C1 segment of cervical spinal cord (tissue), 14 donors: Measurements from ENCODE around the gene PDE2A.

Source experiments
- DNase-seq, 14 donors: peaks; one replicate each; lab custom pipeline; 2025; lab: John Stamatoyannopoulos, UW

The PDE2A gene

DNA sequence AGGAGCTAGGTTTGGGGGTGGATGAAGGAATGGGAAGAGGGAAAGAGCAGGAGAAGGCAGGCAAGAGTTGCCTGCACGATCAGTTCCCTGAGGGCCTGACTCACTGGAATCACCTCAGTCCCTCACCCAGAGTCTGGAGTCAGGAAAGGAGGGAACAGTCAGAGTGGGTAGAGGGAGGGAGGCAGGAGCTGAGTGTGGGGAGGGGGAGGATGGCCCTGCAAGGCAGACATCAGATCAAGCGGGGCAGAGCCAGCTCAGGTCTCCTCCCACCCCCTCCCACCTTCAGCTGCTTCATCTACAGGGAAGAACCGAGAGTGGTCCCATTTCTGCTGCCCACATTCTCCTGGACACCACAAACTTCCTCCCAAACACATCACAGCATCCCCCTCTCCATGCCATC is 58.9 kb downstream of the PDE2A start:
- no peak for DNase-seq

- DNase-seq = no peak
Observed at GRCh38 chr11:72614381-72614780, 59.8 kb downstream of the PDE2A start.

- DNase-seq = peak in 5 of 14 donors; percentile 1 to 40 (median 10)
Observed at GRCh38 chr11:72613977-72614376, 60.2 kb downstream of the PDE2A start.

DNA sequence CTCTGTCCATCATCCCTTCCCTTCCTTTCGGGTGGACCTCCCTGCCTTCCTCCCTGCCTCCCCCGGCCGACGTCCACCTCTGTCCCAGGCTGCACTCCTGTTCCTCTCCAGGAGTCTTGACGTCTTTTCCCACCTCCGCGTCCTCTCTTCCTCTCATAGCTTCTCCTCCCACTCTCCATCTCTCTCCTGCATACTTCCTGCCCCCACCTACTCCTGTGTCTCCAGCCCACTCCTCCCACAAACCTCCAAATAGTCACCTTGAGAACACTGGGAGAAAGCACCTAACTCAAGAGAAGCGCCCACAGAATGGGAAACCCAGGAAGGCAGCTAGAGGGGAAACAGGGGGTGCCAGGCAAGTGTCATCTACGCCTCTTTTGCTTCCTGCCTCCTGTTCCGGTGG is 60.8 kb downstream of the PDE2A start:
- DNase-seq = no peak

DNA sequence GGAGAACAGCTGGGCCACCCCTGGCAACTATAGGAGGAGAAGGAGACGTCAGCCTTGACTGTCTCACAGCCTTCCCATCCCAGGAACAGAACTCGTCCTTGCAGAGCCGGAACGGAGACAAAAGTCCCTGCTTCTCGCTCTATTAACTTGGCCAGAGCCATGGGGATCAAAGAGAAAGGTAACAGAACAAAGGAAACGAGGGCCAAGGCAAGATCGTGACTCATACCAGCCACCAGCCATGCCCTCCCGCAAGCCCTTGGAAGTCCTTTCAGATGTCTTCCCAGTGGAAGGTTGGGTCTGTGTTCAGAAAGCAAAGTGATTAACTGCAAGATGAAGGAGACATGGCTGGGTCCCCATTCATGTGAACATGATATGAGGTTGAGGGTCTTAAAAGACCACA is 64.7 kb downstream of the PDE2A start:
- DNase-seq = no peak

- no peak for DNase-seq
Observed at GRCh38 chr11:72609045-72609444, 65.2 kb downstream of the PDE2A start.

- no peak for DNase-seq
Observed at GRCh38 chr11:72607496-72607895, 66.7 kb downstream of the PDE2A start.

DNA sequence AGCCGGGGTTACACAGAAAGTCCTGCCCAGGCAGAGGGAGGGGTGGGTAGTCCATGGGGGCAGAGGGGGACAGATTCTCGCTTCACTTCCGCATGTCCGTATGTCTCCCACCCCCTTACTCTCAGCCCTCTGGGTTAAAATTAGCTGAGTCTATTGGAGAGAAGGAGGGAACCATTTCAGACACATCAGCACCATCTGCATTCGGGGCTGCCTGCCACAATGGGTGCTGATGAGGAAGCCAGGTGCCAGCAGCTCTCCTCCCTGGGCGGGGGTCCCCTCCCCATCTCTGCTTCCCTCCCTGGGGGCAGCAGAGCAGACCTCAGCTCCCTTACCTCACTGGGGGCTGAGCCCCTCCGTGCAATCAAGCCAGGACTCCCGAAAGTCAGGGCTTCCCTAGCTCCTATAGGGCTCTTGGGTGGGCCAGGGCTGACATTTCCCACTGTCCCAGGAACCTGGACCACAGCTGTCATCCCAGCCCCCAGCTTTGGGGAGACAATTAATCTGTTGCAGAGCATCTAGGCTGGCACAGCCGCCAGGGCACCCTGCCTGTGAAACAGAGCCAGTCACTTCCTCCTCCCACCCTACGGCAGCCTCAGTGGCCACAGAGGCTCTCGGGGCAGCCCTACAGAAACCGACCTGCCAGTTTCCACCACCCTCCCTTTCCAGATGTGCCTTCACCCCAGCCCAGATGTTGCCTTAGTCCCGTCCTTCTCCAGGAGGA is 67.3 kb downstream of the PDE2A start:
- no peak for DNase-seq

- no peak for DNase-seq
Observed at GRCh38 chr11:72605973-72606747, 68.1 kb downstream of the PDE2A start.

DNA sequence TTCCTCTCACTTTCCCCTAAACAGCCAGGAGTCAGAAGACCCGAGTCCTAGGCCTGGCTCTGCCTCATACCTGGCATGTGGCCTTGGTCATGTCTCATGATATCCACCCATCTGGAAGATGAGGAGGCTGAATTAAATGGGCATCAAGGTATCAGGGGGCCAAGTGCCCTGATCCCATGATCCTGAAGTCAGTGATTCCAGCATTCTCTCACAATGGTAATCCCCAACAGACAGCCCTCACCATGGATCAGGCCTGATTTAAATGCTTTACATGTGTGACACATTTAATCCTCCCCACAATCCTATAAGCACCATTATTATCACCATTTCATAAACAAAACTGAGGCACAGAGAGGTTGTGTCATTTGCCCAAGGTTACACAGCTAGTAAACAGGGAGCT is 70.0 kb downstream of the PDE2A start:
- DNase-seq = no peak

DNA sequence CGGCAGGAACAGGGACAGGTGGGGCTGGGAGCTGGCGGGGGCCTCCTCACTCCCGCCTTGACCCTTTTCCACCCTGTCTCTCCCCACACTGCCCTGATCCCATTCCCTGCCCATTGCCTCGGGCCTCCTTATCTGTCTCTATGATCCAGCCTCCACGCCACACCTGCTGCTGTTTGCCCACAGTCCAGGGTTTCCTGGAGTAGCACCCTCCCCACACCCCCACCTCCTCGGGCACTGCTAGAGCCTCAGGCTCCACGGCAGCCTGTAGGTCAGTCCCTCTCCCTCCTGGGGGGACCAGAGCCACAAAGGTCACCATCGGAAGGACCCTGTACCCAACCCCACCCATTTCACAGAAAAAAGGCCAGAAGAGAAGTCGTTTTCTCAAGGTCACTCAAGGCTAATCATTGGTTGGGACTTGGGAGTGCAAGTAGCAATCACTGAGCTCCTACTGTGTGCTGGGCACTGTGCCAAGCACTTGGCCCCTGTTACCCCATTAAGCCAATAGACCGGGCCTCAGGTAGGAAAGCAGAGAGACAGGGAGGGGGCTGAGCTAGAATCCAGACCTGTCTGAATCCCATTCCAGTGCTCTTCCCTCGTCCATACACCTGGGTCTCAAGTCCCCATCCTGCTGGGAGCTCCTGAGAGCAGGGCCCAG is 71.8 kb downstream of the PDE2A start:
- no peak for DNase-seq

GRCh38 chr11:72600557-72600956 is 73.7 kb downstream of the PDE2A start:
- no peak for DNase-seq

- DNase-seq = no peak
Observed at GRCh38 chr11:72599325-72600117, 74.7 kb downstream of the PDE2A start.

DNA sequence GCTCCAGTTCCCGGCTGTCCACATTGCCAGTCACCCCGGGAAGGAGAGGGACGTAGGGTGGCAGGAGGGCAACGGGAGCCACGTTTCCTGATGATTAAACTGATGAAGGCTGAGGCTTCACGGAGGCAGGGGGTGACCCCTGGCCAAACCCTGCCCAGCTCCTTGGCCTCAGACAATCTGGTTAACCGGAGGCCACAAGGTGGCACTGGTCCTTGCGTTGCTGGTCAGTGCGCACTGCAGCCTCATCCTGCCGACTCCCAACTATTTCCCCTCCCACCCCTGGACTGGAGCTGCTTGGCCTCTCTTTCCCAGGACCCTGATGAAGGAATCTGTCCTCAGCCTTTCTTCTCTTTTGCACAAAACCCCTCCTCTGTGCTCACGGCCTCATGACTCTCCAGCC is 75.3 kb downstream of the PDE2A start:
- DNase-seq = peak in 4 of 14 donors; percentile 7 to 43 (median 26)

- no peak for DNase-seq
Observed at GRCh38 chr11:72598466-72598865, 75.8 kb downstream of the PDE2A start.

DNA sequence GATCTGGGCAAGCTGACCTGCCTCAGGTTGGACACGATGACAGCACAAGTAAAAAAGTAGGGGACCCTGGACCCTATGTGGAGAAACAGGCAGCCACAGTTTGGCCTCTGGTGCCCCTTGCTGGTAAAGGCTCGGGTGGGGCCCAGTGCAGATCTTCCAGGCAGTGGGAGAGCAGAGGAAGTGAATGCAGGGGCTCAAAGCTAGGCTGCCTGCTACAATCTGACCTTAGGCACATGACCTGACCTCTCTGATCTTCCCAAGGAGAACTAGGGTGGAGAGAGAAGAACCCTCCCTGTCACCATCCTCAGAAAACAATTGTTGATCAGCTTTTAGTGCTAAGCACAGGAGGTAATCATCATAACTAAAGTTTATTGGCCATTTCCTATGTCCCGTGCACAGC is 76.5 kb downstream of the PDE2A start:
- DNase-seq = no peak

GRCh38 chr11:72595292-72595684 is 78.9 kb downstream of the PDE2A start:
- no peak for DNase-seq

- DNase-seq = no peak
Observed at GRCh38 chr11:72594493-72595291, 79.5 kb downstream of the PDE2A start.

- DNase-seq = no peak
Observed at GRCh38 chr11:72592698-72593495, 81.3 kb downstream of the PDE2A start.
